Kidney glomerular epithelial cell (primary cell): ENCODE results near the gene FOXP3.
A peak's percentile ranks its signal among the peaks of the same experiment; 100 is the strongest.

Source experiments
- DNase-seq: peaks from one replicate; lab custom pipeline; 2025; lab: John Stamatoyannopoulos, UW

The FOXP3 gene

GRCh38 chrX:49276207-49276606, 11.7 kb upstream of the FOXP3 start:
- no peak for DNase-seq

GRCh38 chrX:49273181-49273727, 8.7 kb upstream of the FOXP3 start:
- DNase-seq = no peak

- DNase-seq = no peak
Measured at GRCh38 chrX:49272421-49272820, 7.9 kb upstream of the FOXP3 start.

DNA sequence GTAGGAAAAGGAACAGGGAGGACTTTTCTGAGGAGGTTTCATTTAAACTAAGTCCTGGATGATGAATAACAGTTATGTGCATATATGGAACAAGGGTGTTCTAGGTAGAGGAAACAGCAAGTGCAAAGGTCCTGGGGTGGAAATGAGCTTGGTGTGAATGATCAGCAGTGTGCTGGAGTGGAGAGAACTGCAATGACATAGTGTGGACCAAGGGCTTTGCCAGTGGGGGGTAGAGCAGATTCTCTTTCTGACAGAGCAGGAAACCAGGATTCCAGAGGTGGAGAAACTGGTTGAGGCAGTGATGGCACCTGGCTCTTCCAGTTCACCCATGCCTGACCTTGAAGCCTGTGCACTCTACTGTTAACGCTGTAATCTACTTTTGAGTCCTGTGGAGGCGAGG, 6.8 kb upstream of the FOXP3 start:
- no peak for DNase-seq

GRCh38 chrX:49270249-49270921, 5.9 kb upstream of the FOXP3 start:
- DNase-seq = no peak

GRCh38 chrX:49269767-49270248, 5.3 kb upstream of the FOXP3 start, which contains the start of gene PPP1R3F:
Gene PPP1R3F, plus strand, starts transcription at chrX:49269793. Its CDS starts 77 bp downstream, at chrX:49269870.
- no peak for DNase-seq

- peak; percentile 90 for DNase-seq
Measured at GRCh38 chrX:49269010-49269766, 4.7 kb upstream of the FOXP3 start.

DNA sequence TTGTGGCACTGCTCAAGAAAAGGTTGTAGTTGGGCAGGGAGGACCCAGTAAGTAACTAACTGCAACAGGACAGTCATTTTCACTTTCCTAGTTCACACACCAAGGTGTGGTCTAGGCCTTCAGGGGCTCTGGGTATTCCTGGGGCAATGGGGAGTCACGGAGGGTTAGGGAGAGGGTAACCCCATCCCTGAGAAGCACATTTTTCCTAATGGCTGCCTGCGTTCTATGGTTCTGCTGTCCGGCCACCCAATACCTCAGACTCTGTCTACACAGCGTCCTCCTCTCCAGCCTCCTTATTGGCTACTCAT, 4.1 kb upstream of the FOXP3 start:
- DNase-seq = no peak

- no peak for DNase-seq
Measured at GRCh38 chrX:49266523-49267445, 2.3 kb upstream of the FOXP3 start.

- no peak for DNase-seq
Measured at GRCh38 chrX:49263631-49264030, 879 bp downstream of the FOXP3 start.

DNA sequence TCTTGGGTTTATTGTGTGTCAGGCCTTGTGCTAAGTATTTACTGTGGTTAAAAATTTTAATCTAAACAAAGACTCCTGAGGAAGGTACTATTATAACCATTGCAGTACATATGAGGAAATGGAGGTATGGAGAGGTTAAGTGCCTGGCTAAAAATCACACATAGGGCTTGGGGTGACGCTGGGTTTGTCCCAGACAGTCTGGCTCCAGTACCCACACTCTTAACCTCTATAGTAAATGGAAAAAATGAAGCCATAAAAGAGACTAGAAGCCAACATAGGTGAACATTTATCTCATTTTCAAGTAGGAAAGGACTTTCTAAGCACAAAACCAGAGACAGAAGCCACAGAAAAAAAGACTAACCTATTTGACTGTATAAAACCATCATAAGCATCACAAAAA, 1.9 kb downstream of the FOXP3 start:
- DNase-seq = no peak

DNA sequence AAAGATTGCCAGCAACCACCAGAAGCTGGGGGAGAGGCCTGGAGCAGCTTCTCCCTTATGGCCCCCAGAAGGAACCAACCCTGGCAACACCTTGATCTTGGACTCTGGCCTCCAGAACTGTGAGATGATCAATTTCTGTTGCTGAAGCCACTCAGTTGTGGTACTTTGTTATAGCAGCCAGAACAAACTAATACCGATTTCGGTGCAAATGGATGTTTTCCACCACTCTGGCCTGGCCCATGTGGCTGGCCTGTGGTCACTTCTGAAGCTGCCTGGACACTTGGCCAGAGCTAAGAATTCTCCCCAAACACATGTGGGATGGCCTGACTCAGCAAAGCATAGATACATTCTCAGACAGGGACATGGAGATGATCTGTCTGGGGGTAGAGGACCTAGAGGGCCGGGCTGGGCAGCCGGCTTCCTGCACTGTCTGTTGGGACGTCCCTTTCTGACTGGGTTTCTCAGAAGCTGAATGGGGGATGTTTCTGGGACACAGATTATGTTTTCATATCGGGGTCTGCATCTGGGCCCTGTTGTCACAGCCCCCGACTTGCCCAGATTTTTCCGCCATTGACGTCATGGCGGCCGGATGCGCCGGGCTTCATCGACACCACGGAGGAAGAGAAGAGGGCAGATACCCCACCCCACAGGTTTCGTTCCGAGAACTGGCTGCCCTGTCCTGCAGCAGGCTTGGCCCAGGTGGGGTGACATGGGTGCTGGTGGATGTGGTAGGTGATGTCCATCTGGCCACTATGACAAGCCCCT, 4.1 kb downstream of the FOXP3 start:
- DNase-seq = no peak

- no peak for DNase-seq
Measured at GRCh38 chrX:49258749-49259124, 5.8 kb downstream of the FOXP3 start.

DNA sequence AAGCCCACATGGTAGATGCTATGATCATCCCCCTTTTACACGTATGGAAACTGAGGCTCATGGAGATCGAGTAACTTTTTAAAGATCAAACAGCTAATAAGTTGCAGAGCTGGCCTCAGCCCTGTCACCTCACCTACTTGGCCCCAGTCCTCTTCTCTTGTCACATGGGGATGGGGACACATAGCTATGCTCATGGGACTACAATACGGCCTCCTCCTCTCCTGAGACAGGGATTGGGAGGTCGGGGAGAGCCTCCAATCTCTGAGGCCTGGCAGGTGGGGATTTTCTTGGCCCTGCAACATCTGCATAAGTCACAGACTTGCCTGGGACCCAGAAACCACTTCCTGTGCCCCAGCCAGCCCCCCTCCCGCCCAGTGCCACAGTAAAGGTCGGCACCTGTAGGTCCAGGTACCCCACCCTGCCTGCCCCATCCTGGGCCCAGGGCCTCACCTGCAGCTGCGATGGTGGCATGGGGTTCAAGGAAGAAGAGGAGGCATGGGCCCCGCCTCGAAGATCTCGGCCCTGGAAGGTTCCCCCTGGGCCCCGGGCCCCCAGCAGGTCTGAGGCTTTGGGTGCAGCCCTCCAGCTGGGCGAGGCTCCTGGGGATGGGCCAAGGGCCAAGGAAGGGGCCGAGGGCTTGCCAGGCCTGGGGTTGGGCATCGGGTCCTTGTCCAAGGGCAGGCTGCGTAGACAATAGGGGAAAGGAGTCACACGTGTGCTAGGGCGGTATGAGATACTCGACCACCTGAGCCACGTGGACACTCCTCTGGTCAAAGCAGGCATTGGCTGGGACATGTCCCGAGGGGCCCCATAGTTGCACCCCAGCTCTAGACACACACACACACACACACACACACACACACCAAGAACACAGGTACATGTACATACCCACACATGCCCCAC, 6.4 kb downstream of the FOXP3 start:
- no peak for DNase-seq

GRCh38 chrX:49257074-49257790, 7.3 kb downstream of the FOXP3 start:
- DNase-seq = no peak

DNA sequence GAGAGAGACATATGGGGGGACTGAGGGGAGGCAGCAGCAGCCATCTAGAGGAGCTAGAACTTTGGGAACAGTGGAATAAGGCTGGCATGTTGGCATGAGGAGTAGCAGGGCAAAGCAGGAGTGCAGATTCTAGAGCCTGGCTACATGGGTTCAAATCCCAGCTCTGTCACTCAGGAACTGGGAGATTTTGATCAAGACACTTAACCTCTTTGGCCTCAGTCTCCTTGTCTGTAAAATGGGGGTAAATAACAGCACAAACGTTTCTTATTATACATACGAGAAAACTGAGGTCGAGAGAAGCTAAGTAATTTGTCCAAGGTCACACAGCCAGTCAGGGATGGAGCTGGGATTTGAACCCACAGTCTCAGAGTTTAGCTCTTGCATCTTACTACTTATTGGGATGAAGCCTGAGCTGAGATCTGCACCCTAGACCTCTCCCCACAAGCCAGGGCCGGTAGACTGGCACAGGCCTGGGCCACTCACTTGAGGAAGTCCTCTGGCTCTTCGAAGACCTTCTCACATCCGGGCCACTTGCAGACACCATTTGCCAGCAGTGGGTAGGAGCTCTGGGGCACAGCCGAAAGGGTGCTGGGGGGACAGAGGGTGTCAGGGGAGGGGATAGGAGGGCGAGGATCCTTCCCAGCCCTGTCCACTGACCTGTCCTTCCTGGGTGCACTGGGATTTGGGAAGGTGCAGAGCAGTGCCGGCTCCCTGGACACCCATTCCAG, 8.1 kb downstream of the FOXP3 start:
- no peak for DNase-seq

GRCh38 chrX:49254639-49255038, 9.9 kb downstream of the FOXP3 start:
- DNase-seq = no peak

DNA sequence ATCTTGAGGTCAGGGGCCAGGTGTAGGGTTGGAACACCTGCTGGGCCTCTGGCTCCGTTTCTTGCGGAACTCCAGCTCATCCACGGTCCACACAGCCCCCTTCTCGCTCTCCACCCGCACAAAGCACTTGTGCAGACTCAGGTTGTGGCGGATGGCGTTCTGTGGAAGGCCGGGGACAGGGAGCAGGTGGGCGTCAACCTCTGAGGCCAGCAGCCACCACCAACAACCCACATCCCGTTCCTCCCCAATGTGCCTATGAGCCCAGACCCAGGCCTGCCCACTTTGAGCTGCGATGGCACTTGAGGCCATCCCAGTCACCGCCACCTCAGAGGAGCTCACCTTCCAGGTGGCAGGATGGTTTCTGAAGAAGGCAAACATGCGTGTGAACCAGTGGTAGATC, 13.2 kb downstream of the FOXP3 start:
- DNase-seq = no peak

- no peak for DNase-seq
Measured at GRCh38 chrX:49250578-49250977, 13.9 kb downstream of the FOXP3 start.
